ENCODE results near the gene SIRPB1.

DNA sequence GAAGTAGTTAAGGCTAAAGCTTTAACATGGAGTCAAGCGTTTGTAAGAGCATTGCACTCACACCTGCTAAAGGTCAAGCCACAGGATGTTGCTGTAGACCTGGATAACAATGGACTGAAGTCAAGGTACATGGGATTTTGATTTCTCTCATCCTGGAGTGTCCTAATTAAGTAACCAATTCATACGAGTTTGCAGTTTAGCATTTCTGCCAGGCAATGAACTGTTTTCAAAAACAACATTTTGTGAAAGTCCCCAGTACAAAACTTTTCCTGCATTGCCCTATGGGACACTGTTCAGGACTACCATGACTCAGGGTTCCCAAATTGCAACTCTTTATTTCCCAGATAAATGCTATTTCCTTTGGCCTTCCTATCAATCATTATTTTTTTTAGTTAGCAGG is 17.4 kb upstream of the SIRPB1 start:
- TF ChIP-seq ESRRA (CRISPR knock-in tag; IDR thresholded peaks at IDR 0.05; ENCODE audit: borderline replicate concordance): no peak
- TF ChIP-seq, protein P1, sequence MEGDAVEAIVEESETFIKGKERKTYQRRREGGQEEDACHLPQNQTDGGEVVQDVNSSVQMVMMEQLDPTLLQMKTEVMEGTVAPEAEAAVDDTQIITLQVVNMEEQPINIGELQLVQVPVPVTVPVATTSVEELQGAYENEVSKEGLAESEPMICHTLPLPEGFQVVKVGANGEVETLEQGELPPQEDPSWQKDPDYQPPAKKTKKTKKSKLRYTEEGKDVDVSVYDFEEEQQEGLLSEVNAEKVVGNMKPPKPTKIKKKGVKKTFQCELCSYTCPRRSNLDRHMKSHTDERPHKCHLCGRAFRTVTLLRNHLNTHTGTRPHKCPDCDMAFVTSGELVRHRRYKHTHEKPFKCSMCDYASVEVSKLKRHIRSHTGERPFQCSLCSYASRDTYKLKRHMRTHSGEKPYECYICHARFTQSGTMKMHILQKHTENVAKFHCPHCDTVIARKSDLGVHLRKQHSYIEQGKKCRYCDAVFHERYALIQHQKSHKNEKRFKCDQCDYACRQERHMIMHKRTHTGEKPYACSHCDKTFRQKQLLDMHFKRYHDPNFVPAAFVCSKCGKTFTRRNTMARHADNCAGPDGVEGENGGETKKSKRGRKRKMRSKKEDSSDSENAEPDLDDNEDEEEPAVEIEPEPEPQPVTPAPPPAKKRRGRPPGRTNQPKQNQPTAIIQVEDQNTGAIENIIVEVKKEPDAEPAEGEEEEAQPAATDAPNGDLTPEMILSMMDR (IDR thresholded peaks at IDR 0.05): no peak
- TF ChIP-seq, protein P2, sequence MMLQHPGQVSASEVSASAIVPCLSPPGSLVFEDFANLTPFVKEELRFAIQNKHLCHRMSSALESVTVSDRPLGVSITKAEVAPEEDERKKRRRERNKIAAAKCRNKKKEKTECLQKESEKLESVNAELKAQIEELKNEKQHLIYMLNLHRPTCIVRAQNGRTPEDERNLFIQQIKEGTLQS (CRISPR knock-in tag; conservative IDR thresholded peaks at IDR 0.05): no peak
- TF ChIP-seq, protein P3, sequence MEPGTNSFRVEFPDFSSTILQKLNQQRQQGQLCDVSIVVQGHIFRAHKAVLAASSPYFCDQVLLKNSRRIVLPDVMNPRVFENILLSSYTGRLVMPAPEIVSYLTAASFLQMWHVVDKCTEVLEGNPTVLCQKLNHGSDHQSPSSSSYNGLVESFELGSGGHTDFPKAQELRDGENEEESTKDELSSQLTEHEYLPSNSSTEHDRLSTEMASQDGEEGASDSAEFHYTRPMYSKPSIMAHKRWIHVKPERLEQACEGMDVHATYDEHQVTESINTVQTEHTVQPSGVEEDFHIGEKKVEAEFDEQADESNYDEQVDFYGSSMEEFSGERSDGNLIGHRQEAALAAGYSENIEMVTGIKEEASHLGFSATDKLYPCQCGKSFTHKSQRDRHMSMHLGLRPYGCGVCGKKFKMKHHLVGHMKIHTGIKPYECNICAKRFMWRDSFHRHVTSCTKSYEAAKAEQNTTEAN (CRISPR knock-in tag; IDR thresholded peaks at IDR 0.05): no peak
- TF ChIP-seq GABPB1 (CRISPR knock-in tag; IDR thresholded peaks at IDR 0.05): no peak
- TF ChIP-seq, protein P4, sequence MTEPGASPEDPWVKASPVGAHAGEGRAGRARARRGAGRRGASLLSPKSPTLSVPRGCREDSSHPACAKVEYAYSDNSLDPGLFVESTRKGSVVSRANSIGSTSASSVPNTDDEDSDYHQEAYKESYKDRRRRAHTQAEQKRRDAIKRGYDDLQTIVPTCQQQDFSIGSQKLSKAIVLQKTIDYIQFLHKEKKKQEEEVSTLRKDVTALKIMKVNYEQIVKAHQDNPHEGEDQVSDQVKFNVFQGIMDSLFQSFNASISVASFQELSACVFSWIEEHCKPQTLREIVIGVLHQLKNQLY (CRISPR knock-in tag; IDR thresholded peaks at IDR 0.05): no peak
- TF ChIP-seq, protein P5, sequence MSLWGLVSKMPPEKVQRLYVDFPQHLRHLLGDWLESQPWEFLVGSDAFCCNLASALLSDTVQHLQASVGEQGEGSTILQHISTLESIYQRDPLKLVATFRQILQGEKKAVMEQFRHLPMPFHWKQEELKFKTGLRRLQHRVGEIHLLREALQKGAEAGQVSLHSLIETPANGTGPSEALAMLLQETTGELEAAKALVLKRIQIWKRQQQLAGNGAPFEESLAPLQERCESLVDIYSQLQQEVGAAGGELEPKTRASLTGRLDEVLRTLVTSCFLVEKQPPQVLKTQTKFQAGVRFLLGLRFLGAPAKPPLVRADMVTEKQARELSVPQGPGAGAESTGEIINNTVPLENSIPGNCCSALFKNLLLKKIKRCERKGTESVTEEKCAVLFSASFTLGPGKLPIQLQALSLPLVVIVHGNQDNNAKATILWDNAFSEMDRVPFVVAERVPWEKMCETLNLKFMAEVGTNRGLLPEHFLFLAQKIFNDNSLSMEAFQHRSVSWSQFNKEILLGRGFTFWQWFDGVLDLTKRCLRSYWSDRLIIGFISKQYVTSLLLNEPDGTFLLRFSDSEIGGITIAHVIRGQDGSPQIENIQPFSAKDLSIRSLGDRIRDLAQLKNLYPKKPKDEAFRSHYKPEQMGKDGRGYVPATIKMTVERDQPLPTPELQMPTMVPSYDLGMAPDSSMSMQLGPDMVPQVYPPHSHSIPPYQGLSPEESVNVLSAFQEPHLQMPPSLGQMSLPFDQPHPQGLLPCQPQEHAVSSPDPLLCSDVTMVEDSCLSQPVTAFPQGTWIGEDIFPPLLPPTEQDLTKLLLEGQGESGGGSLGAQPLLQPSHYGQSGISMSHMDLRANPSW (CRISPR knock-in tag; conservative IDR thresholded peaks at IDR 0.05; ENCODE audit: low read depth): no peak
- TF ChIP-seq CREB1 (CRISPR knock-in tag; IDR thresholded peaks at IDR 0.05): no peak
- no peak for TF ChIP-seq TEAD4 (CRISPR knock-in tag; IDR thresholded peaks at IDR 0.05)

Measured in WTC11 (cell line).